NCI-H2227 (cell line): ENCODE results near the gene SIVA1.
"Not testable (repeated sequence)": the region's sequence is repeated elsewhere in the genome, so short reads cannot be mapped to it uniquely, and the experiment has no call there.

Source experiments
- DNase-seq: peaks from one replicate; lab custom pipeline; 2025; ENCODE audit not compliant: unreplicated experiment; lab: John Stamatoyannopoulos, UW

Gene SIVA1

GRCh38 chr14:104750753-104751057, 2.2 kb upstream of the SIVA1 start:
- DNase-seq, result not testable (repeated sequence)

DNA sequence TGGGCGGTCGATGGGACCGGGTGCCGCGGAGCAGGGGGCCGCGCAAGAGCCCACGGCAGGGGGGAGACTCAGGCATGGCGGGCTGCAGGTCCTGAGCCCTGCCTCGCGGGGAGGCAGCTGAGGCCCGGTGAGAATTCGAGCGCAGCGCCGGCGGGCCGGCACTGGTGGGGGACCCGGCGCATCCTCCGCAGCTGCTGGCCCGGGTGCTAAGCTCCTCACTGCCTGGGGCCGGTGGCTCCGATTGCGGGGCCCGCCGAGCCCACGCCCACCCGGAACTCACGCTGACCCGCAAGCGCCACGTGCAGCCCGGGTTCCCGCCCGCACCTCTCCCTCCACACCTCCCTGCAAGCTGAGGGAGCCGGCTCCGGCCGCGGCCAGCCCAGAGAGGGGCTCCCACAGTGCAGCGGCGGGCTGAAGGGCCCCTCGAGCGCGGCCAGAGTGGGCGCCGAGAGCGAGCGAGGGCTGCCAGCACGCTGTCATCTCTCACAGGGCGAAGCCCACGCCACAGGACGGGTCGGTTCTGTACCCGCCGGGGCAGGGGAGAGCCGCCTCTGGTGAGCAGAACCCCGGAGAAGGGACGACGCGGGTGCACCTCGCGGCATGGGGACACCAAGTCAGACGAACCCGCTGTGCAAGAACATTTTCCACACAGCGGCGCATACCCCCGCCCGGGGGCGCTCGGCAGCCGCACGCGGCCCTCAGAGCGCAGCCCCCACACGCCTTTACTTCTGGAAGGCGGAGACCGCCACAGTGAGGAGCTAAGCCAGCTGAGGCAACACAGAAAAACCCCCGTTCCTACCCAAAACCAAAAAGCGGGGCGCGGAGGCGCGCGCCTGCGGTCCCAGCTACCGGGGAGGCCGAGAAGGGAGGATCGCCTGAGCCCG, 1.2 kb upstream of the SIVA1 start:
- DNase-seq, result peak; percentile 51

GRCh38 chr14:104752423-104752734, 568 bp upstream of the SIVA1 start:
- DNase-seq, result no peak

GRCh38 chr14:104753528-104754212, 723 bp downstream of the SIVA1 start:
- DNase-seq, result peak; percentile 45

GRCh38 chr14:104754213-104754851, 1.4 kb downstream of the SIVA1 start:
- no peak for DNase-seq

DNA sequence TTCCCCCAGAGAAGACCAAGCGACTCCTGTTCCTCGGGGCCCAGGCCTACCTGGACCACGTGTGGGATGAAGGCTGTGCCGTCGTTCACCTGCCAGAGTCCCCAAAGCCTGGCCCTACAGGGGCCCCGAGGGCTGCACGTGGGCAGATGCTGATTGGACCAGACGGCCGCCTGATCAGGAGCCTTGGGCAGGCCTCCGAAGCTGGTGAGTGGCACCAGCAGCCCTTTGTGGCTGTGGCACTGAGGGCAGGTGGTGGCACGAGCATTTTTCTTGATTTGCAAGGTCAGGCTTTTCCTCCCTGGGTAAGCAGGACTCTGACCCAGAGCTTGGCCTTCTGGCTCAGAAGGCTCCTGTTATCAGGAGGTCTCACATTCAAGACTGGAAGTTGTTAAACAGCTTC, 2.7 kb downstream of the SIVA1 start:
- no peak for DNase-seq

GRCh38 chr14:104756477-104757237, 3.7 kb downstream of the SIVA1 start:
- no peak for DNase-seq

DNA sequence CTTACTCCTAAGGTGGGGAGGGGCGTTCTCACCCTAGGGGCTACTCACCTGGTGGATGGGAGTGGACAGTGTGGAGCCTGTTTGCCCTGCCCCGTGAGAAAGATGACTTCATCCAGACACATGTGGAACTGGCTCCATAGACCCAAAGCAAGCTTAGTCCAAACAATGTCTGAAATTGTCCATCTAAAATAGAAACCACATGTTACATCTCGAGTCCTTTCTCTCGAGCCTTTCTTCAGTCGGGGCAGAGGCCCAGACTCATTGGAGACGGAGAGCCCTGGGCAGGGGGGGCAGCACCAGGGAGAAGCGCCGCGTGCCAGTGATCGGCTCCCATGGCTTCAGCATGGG, 4.3 kb downstream of the SIVA1 start:
- DNase-seq, result no peak

DNA sequence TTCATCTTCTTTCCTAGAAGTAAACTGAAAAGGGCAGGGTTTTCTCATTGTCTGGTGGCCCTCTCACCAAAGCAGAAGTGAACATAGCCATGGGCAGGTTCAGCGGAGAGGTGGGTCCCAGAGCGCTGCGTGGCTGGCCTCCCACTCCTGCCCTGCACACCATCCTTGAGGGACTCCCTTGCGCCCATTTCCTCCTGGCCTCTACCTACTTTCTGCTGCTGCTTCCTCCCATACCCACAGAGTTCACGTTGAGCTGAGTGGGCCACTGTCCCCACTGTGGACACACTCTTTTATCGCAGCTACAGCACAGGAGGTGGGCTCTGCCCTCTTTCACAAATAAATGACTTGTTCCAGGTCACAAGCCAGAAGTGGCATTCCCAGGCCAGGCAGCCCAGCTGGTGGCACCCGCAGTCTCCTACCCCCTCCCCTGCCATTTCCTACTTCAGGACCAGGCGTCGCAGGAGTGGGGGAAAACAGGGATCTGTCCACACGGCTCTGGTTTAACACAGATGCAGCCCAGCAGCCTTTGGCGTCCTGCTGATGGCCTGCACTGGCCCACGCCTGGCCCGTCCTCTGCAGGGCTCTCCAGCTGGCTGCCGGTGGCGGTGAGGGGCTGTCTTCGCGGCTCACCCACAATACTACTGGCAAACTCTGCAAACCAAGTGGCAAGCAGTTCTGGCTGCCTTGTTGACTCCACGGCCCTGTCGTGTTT, 4.9 kb downstream of the SIVA1 start:
- no peak for DNase-seq

- DNase-seq, result no peak
These were observed 6.3 kb downstream of the SIVA1 start for GRCh38 chr14:104758981-104759969.

GRCh38 chr14:104765517-104765916, 12.6 kb downstream of the SIVA1 start:
- DNase-seq, result no peak

- DNase-seq, result no peak
These were observed 13.4 kb downstream of the SIVA1 start for GRCh38 chr14:104766256-104766862.

GRCh38 chr14:104766863-104767633, 14.1 kb downstream of the SIVA1 start:
- DNase-seq, result no peak

DNA sequence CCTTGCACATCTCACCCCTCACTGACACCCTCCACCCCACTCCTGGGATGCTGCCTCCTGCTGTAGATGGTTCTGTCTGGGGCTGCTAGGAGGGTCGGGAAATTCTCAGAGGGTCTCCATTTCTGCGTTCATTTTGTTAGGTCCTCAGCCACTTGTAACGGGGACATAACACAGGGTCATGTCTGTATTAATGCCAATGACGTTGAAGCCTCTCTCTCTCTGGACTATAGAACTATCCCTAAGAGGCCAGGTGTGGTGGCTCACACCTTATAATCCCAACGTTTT, 14.6 kb downstream of the SIVA1 start:
- DNase-seq, result no peak

- DNase-seq, result peak; percentile 89
These were observed 15.7 kb downstream of the SIVA1 start for GRCh38 chr14:104768437-104769323.

DNA sequence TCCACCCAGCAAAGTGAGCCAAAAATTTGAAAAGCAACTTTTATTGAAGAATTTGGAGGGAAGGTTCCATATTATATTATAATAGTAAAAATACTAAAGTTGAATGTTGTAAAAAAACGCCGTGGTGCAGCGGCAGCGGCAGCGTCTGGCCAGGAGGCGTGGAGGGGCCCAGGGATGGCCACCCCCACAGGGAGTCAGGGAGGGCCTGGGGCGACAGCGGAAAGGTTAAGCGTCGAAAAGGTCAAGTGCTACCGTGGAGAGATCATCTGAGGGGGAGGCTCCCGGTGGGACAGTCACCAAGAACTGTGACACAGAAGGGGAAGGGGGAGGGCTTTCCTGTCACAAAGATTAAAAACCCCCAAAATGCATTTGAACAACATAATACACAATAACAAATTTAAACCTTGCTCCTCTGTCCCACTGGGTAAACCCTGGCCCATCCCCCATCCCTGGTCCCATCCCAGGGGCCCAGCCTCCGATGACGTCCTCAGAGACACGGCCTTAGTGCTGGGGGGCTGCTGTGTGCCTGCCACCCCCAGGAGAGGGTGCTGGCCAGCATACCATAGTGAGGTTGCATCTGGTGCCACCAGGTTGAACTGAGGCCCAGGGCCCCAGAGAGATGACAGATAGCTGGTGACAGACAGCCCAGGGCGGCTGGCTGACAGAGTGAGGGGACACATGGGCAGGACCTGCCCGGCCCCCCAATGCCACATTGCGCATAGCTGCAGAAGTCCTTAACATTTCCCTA, 16.6 kb downstream of the SIVA1 start:
- no peak for DNase-seq

- DNase-seq, result no peak
These were observed 17.2 kb downstream of the SIVA1 start for GRCh38 chr14:104770072-104770579.
